ENCODE measurements around the gene IPO9. TPM values are rescaled to one million over a fixed set of nuclear protein-coding genes. Genes with fewer than 3 reads are reported as not detected.

The IPO9 gene
- total RNA-seq, 1 donor, result 29.2 TPM

GRCh38 chr1:201883786-201884185, 54.8 kb downstream of the IPO9 start:
- H3K4me3 ChIP-seq (ENCODE audit: low read depth, low read length), result no peak overlapping the region
- peak; percentile 67 for DNase-seq (ENCODE audit: low read depth)
- no peak for TF ChIP-seq CTCF (IDR thresholded peaks at IDR 0.05; ENCODE audit: insufficient read depth, low read length)

- TF ChIP-seq CTCF (IDR thresholded peaks at IDR 0.05; ENCODE audit: insufficient read depth, low read length), result no peak
- no peak for DNase-seq (ENCODE audit: low read depth)
- no peak overlapping the region for H3K4me3 ChIP-seq (ENCODE audit: low read depth, low read length)
These were observed 55.5 kb downstream of the IPO9 start for GRCh38 chr1:201884425-201884824.

- DNase-seq (ENCODE audit: low read depth), result peak; percentile 90
- TF ChIP-seq CTCF (IDR thresholded peaks at IDR 0.05; ENCODE audit: insufficient read depth, low read length), result no peak
- H3K4me3 ChIP-seq (ENCODE audit: low read depth, low read length), result no peak overlapping the region
These were observed 56.6 kb downstream of the IPO9 start for GRCh38 chr1:201885531-201886075.

- no peak overlapping the region for H3K4me3 ChIP-seq (ENCODE audit: low read depth, low read length)
- no peak for TF ChIP-seq CTCF (IDR thresholded peaks at IDR 0.05; ENCODE audit: insufficient read depth, low read length)
- DNase-seq (ENCODE audit: low read depth), result peak; percentile 48
These were observed 57.3 kb downstream of the IPO9 start for GRCh38 chr1:201886103-201886885.

GRCh38 chr1:201887116-201887866, 58.3 kb downstream of the IPO9 start:
- no peak for TF ChIP-seq CTCF (IDR thresholded peaks at IDR 0.05; ENCODE audit: insufficient read depth, low read length)
- DNase-seq (ENCODE audit: low read depth), result no peak
- no peak overlapping the region for H3K4me3 ChIP-seq (ENCODE audit: low read depth, low read length)

GRCh38 chr1:201888282-201889089, 59.5 kb downstream of the IPO9 start, which contains the start of gene SHISA4:
Gene SHISA4 (plus strand): TSS chr1:201888898. CDS start chr1:201888995, 97 bp downstream.
- no peak for DNase-seq (ENCODE audit: low read depth)
- H3K4me3 ChIP-seq (ENCODE audit: low read depth, low read length), result peak within 1 kb of the TSS; percentile 80
- TF ChIP-seq CTCF (IDR thresholded peaks at IDR 0.05; ENCODE audit: insufficient read depth, low read length), result no peak
